GM21447 (cell line): Measurements from ENCODE around the gene LRFN2.

ENCODE experiments used
- ATAC-seq: cut with Tn5 transposase; IDR thresholded peaks from one replicate; pipeline ENCODE4 v1.9.1; 2021; ENCODE audit not compliant: unreplicated experiment

The LRFN2 gene

DNA sequence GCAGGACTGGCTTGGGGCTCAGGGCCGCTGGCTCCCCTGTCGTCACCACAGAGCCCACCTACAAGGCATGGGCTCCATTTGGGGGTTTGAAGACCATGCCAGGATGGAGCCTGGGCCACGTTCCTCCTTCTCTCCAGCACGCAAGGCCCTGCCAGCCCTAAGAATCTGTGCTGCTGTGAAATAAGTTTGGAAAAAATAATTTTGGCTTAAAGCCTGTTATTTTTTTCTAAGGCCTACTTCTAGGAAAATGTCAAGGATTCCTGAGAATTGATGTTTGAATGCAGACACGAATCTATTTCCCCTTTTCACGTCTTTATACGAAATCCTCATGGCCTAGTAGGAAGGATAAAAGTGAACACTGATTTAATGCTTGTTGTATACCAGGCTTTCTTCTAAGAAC lies 107.5 kb downstream of the LRFN2 start:
- no peak for ATAC-seq

- no peak for ATAC-seq
These were observed 109.7 kb downstream of the LRFN2 start for GRCh38 chr6:40477246-40478126.

GRCh38 chr6:40476673-40477072 lies 110.5 kb downstream of the LRFN2 start:
- no peak for ATAC-seq

DNA sequence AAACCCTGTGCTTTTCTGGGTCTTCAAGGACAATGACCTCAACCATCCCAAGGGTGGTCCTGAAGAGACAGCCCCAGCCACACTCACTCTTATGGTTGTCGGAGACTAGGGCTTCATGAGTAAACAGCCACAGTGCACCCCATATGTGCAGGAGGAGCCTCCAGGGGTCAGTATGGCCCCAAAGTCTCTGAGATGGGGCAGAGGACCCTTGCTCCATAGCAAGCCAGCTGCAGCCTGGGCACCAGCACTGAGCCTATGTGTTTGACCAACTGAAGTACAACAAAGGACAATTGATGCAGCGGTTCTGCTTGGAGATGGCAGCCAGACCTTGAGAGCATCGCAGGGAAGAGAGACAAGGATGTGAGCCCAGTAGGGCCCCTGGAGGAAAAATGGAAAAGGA lies 112.2 kb downstream of the LRFN2 start:
- no peak for ATAC-seq

DNA sequence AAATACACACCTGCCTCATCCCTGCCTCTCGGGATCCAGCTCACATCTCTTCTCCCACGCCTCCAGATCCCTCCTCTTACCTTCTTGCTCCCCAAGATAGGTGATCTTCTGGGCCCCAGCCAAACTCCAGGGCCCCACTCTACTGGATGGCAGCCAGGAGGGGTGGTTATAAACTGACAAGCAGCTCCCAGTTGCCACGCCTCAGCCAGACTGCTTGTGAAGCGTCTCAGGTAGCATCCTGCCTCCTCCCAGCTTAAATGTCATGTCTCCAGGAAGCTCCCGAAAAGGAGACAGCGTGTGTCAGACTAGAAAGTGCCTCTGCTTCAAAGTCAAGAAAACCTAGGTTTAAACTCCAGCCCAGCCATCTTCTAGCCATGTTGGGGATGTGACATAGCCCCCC lies 114.1 kb downstream of the LRFN2 start:
- no peak for ATAC-seq

DNA sequence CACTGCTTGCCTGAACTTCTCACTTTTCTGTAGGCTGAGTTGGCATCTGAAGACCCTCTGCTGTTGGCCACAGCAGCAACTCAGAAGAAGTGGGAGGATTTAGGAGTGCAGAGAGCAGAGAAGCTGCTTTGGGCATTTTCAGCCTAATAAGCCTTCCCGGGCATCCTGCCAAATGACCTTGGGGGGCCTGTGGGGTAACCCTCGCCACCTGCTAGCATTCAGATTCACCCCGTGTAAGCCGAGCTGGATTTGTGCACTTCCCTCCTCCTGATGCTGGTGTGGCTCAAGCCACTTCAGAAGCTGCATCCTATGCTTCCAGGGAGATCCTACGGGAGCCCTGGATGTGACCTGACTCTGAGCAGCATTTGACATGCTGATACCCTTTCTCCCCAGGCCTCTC lies 114.8 kb downstream of the LRFN2 start:
- ATAC-seq, result no peak

DNA sequence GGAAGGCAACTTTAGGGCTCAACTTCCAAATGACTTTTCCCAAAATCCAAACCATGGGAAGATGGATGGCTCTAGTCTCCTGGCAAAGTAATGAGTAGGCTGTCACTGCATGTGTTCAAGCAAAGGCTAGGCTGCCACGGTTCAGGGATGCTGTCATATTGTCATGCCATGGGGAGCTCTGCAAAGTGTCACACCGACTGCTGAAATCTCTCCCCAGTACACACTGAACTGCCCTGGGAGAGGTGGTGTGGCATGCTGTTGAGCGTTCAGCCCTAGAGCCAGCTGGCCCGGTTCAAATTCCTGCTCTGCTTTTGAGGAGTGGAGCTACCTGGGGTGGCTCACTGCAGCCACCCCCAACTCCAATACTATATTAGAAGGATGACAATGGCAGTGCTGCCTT lies 115.9 kb downstream of the LRFN2 start:
- no peak for ATAC-seq

GRCh38 chr6:40469323-40469722 lies 117.8 kb downstream of the LRFN2 start:
- no peak for ATAC-seq

DNA sequence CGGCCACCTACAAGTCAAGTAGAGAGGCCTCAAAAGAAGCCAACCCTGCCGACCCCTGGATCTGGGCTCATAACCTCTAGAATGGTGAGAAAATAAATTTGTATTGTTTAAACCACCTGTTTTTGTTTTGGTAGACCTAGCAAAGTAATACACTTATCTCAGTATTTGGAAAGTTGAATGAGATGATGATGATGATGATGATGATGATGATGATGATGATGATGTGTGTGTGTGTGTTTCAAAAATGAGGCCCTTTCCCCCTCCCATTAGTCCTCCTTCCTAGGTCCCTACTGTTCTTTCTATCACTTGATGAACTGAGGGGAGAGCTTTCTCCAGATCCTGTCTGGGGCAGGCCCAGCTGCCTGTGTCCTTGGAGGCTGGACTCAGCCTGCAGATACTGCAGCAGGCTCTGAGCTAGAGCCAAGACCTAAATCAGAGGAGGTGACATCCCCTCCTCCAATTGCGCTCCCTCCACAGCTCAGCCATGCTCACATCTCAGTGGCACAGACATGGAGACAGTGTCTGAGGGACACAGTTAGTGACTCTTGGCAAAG lies 120.1 kb downstream of the LRFN2 start:
- no peak for ATAC-seq

DNA sequence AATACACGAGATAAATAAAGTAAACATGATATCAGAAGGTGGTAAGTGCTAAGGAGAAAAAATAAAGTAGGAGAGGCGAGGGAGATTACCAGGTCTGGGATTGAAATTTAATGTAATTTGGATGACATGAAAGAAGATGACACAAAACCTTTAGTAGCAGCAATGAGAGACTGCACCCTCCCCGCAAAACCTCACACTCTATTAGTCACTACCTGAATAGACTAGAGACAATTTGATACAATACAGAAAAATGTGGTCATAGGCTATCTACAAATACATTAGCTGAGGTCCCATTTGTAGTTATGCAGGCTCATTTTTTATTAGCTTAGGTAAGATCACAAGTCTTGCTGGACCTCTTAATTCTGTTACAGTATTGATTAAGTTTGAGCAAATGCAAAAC lies 125.5 kb downstream of the LRFN2 start:
- no peak for ATAC-seq

GRCh38 chr6:40460380-40460779 lies 126.8 kb downstream of the LRFN2 start:
- ATAC-seq, result no peak

- no peak for ATAC-seq
These were observed 129.9 kb downstream of the LRFN2 start for GRCh38 chr6:40457261-40457660.

- ATAC-seq, result no peak
These were observed 130.7 kb downstream of the LRFN2 start for GRCh38 chr6:40456390-40457013.

- no peak for ATAC-seq
These were observed 131.3 kb downstream of the LRFN2 start for GRCh38 chr6:40455686-40456389.

DNA sequence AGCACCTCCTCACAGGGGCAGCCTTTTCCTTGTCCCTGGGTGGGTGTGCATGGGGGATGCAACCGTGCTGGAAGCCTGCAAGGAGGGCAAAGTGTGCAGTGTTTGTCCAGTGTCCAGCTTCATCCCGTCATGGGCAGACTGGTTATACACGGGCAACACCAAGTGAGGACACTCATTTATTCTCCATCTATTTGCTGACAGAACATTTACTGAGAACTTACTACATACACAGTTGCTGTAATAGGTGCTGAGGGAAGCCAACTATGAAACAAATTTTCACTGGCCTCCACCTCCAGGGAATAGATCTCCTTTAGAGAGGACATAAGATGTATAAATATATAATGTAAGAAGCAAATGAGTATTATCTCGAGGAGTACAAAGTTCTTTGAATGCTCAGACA lies 136.7 kb downstream of the LRFN2 start:
- ATAC-seq, result no peak

DNA sequence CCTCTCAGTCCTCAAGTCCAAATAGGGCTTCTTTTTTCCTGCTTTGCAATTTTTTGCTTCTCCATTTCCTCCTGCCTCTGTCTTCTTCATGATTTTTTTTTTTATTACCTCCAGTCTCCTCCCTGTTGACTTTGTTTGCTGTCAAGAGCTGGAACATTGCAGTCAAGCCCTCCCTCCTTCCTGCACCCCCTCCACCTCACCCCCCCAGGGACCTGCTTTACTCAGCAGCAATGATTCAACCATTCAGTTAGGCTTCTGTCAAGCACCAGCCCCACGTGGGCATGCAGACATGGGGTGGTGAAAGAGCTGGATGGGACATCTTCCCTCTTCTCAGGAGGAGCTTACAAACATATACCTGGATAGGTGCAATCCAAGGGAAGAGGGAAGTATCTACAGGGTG lies 142.4 kb downstream of the LRFN2 start:
- ATAC-seq, result no peak

- no peak for ATAC-seq
These were observed 142.9 kb downstream of the LRFN2 start for GRCh38 chr6:40444312-40444711.

- ATAC-seq, result no peak
These were observed 143.3 kb downstream of the LRFN2 start for GRCh38 chr6:40443842-40444241.

DNA sequence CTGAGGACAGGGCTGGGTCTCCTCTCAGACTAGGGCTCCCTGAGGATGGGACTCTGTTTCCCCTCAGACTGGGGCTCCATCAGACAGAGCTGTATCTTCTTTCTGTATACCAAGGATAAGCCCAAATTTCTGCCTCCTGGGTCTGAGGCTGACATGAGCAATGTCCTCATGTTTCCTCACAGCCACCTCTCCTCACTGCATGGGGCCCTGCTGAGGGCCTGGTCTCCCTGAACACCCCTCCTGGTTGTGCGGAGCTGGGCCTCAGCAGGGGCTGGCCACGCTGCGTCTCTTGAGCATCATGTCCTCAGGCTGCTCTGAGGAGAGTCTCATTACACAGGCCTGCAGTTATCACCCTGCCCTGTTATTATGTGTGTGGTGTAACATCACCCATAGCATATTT lies 144.6 kb downstream of the LRFN2 start:
- no peak for ATAC-seq

GRCh38 chr6:40441150-40441549 lies 146.0 kb downstream of the LRFN2 start:
- no peak for ATAC-seq

GRCh38 chr6:40440053-40440452 lies 147.1 kb downstream of the LRFN2 start:
- ATAC-seq, result no peak
